ENCODE measurements around the gene KBTBD3.

DNA sequence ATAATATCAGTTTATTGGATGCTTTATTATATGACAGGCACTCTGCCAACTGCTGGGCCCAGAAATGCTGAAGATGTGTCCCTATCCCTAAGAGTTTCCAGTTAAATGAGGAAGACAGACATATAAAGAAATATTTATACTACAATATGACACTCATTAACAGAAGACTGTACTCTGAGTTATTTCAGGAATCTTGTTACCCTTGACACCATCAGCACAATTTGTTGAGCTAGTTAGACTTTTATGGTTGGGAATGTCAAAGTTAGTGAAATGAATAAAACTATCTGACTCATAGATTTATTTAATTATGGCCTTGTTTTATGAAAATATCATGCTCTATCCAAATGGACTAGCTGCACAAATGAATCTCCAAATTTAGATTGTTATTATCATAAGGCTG lies 29.5 kb downstream of the KBTBD3 start:
- TF ChIP-seq, protein P1, sequence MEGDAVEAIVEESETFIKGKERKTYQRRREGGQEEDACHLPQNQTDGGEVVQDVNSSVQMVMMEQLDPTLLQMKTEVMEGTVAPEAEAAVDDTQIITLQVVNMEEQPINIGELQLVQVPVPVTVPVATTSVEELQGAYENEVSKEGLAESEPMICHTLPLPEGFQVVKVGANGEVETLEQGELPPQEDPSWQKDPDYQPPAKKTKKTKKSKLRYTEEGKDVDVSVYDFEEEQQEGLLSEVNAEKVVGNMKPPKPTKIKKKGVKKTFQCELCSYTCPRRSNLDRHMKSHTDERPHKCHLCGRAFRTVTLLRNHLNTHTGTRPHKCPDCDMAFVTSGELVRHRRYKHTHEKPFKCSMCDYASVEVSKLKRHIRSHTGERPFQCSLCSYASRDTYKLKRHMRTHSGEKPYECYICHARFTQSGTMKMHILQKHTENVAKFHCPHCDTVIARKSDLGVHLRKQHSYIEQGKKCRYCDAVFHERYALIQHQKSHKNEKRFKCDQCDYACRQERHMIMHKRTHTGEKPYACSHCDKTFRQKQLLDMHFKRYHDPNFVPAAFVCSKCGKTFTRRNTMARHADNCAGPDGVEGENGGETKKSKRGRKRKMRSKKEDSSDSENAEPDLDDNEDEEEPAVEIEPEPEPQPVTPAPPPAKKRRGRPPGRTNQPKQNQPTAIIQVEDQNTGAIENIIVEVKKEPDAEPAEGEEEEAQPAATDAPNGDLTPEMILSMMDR (IDR thresholded peaks at IDR 0.05; ENCODE audit: poor library complexity) = no peak
- TF ChIP-seq EZH2phosphoT487 (IDR thresholded peaks at IDR 0.05; ENCODE audit: low read depth, severe bottlenecking, unreplicated experiment) (no peak), EZH2 (IDR thresholded peaks at IDR 0.05; ENCODE audit: borderline replicate concordance) (no peak)
